ENCODE data around the gene ZNF426.

ZNF426 gene

GRCh38 chr19:9494096-9494495 is 44.3 kb downstream of the ZNF426 start:
- DNase-seq: no peak

- no peak for DNase-seq
Measured at GRCh38 chr19:9487016-9487415, 51.4 kb downstream of the ZNF426 start.

- no peak for DNase-seq
Measured at GRCh38 chr19:9485140-9485539, 53.3 kb downstream of the ZNF426 start.

GRCh38 chr19:9474975-9475374 is 63.5 kb downstream of the ZNF426 start:
- DNase-seq: no peak

All from stimulated activated CD4-positive, alpha-beta T cell treated with anti-CD3 and anti-CD28 coated beads, Interleukin-15, amount 100 ng/mL, for 24 hours (primary cell).